OCI-M2 (cell line): ENCODE data around the gene SUMO3.

ENCODE experiments used
- DNase-seq: peaks from one replicate; lab custom pipeline; 2025; ENCODE audit not compliant: unreplicated experiment; lab: John Stamatoyannopoulos, UW

Gene SUMO3

DNA sequence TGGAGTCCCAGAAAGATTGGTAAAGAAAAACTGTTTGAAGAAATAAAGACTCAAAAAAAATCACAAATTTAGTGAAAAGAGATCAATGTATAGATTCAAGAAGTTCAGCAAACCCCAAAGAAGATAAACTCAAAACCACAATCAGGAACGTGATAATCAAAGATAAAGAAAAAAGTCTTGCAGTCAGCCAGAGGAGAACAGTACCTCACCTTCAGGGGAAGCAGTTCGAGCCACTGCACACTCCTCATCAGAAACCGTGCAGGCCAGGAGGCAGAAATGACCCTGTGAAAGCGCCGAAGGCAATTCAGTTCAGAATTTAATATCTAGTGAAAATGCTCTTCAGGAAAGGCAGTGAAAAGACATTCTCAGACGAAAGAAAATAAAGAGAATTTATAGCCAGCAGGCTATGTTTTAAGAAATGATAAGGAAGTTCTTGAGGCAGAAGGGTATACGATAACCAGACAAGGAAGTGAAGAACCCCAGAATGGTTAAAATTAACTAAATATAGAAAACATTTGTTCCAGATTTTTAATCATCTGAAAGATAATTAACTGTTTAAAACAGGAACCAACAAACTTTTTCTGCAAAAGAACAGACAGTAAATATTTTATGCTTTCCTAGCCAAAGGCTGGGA lies 13.5 kb upstream of the SUMO3 start:
- no peak for DNase-seq

- no peak for DNase-seq
These were observed 11.7 kb upstream of the SUMO3 start for GRCh38 chr21:44829507-44830092.

DNA sequence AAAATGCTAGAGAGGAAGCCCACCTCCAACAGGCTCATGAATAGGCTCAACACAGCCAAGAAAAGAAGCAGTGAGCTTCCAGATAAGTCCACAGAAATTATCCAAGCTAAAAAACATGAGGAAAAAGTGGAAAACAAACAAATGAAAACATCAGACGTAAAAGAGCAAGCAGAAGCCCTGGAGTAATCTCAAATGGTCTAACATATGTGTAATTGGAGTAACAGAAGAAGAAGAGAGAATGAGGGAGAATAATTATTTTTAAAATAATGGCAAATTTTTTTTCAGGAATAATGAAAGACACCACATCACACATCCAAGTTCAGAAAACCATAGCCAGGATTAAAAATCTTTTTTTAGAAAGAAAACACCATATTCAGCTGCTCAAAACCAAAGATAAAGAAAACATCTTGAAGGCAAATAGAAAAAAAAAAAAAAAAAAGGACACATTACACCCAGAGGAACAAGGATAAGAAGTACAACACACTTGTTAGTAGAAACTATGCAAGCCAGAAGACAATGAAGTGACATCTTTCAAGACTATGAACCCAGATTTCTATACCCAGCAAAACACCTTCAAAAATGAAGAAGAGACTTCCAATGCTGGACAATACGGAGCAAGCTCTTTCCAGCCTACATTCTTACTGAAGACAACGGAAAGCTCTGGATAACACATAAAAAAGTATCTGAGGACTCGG lies 10.6 kb upstream of the SUMO3 start:
- DNase-seq = no peak

- no peak for DNase-seq
These were observed 5.4 kb upstream of the SUMO3 start for GRCh38 chr21:44823179-44823660.

DNA sequence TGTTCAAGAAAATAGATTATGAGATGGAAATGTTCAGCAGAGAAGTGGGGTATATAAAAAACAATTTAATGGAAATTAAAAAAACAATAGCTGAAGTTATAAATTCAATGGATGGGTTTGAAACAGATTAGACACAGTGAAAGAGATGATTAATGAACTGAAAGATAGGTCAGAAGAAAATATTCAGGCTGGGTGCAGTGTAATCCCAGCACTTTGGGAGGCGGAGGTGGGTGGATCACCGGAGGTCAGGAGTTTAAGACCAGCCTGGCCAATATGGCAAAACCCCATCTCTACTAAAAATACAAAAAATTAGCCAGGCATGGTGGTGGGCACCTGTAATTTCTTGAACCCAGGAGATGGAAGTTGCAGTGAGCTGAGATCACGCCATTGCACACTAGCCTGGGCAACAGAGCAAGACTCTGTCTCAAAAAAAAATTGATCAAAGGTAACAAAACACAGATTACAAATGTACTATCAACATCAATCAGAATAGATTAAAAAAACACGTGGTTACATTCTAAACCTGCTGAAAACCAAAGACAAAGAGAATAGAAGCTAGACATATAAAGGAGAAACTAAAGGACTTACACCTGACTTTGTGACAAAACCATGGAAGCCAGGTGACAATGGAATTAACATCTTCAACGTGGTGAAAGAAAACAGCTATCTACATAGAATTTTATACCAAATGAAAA lies 4.8 kb upstream of the SUMO3 start:
- DNase-seq = no peak

DNA sequence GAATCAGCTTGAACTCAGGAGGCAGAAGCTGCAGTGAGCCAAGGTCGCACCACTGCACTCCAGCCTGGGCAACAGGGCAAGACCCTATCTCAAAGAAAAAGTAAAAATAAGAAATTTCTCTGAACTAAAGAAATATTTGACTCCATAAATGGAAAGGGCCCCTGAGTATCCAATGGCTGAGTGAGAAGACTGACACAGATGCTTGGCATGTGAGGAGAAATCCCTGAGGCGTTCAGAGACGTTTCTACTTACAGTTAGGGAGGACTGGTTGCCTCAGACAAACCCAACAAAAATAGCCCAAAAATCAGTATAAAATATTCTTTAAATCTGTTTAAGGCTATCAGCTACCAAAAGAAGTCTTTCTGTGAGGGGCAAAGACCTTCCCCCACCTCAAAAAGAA lies 3.0 kb upstream of the SUMO3 start:
- DNase-seq = no peak

DNA sequence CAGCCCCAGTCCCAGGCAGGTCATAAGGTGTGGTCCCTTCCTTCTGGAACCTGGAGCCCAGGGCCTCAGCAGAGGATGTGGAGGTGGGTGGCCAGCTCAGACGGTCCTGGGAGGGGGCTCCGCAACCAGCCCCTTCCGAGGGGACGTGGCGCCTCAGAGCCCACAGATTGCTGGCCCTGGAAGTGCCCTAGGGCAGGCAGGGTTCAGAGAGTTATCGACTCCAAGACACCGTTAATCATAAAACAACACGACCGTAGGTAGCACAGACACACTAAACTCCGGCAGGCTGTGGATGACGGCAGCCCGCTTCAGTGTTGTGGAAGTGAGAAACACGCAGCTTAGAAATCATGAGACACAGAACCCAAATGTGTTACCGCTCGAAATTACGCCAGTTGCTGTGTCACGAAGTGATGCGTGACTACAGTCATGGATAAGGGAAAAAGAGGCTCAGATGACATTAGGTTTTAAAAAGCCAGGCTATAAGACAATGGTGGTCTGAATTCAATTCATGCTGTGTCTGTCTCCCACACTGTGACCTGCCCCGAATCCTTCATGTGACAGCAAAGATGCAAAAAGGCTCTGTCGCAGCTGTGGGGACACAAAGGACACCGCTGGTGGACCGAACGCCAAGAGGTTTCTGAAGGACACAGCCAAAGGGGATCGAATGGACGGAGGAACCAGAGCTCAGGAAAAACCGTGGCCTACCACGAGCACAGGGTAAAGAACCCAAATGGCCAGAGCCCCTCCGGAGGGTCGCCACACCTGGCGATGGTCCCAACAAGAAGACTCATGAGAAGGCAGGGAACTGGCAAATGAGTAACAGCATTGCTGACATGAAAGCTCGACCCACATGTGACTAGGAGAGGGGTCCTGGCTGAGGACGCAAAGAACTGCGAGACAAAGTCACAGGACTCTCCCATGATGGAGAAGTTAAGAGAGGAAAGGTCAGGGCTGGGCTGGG lies 1.7 kb upstream of the SUMO3 start:
- DNase-seq = no peak

GRCh38 chr21:44818640-44819011 lies 764 bp upstream of the SUMO3 start:
- DNase-seq = no peak

DNA sequence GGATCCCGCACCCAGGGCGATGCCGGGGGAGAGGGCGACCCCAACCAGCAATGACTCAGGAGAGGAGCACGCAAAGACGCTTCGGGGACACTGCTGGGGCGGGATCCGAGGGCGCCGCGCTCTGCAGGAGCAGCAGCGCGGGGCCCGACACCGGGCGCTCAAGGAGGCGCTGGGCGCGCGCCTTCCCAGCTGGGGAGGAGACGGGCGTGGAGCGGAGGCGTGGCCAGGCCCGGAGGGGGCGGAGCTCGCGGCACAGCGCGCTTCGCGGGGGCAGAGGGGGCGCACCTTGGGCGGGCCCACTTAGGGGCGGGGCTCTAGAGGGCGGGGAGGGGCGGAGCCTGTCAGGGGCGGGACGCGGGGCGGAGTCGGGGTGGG lies 369 bp downstream of the SUMO3 start:
- peak; percentile 57 for DNase-seq

DNA sequence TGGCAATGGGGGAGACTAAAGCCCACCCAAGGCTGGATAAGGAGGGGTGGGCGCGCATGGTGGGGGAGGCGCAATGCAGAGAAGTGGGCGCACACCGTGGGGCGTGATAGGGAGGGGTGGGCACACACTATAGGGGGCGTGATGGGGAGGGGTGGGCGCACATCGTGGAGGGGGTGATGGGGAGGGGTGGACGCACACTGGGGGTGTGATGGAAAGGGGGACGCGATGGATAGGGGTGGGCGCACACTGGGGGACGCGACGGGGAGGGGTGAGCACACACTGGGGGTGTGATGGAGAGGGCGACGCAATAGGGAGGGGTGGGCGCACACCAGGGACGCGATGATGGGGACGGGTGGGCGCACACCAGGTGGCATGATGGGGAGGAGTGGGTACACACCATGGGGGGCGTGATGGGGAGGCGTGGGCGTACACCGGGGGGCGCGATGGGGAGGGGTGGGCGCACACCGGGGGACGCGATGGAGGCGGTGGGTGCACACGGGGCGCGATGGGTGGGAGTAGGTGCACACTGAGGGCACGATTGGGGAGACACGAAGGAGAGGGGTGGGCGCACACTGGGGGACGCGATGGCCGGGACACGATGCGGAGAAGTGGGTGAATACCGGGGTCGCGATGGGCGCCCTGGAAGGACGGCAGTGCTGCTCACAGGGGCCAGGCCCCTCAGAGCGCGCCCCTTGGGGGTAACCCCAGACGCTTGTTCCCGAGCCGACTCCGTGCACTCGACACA lies 929 bp downstream of the SUMO3 start:
- DNase-seq = no peak

GRCh38 chr21:44815852-44816628 lies 1.8 kb downstream of the SUMO3 start:
- no peak for DNase-seq

GRCh38 chr21:44815225-44815624 lies 2.6 kb downstream of the SUMO3 start:
- no peak for DNase-seq

DNA sequence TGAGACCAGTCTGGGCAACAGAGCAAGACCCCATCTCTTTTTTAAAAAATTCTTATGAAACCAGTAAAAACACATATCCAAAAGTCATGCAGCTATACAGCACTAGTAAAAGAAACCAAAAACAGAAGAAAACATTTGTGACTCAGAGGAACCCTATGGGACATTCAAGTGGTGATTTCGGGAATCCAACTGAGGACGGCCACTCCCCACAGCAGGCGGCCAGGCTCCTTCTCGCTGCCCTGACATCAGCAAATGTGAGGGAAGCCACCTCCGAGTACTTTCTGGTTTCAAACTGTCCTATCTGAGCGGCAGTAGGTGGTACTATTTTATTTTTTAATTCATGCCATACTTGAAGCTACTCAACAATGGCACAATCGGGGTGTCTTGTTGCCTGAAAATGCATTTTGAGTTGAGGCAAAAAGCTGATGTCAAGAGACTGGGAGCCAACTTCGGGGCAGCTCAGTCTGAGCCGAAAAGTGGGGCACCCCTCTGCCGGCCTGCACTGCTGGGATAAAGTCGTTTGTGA lies 3.3 kb downstream of the SUMO3 start:
- no peak for DNase-seq

DNA sequence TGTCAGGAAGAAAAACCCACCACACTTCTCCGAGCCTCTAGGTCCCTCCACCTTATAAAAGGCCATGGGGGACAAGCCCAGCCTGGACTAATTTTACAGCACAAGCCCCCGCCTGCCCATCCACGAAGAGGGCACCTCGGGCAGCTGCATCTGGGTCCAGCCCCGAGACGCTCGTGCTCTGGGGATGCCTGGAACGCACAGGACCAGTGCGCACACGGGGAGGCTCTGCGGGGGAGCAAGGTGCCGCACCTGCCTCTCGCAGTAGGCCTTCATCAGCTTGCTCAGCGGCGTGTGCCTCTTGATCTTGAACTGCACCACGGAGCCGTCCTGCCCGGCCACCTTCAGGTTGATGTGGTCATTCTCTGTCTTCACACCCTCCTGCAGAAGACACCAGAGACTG lies 4.1 kb downstream of the SUMO3 start:
- DNase-seq = no peak

DNA sequence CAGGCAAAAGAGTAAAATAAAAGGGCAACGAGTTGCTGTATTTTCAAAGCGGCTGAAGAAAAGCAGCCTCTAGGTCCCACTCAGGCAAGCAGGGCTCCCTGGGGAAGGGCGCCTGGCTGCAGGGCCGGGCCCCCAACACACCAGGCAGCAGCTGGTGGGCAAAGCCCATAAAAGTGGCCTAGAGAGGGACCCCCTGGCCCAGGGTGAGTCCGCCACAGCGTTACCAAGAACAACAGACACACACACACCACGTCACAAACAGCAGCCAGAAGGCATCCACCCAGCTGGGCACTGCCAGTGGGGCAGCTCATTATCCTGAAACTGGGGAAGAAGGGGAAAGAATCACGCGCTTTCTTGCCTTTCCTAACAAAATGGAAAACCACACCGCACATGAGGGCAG lies 4.7 kb downstream of the SUMO3 start:
- no peak for DNase-seq

- DNase-seq = no peak
These were observed 5.2 kb downstream of the SUMO3 start for GRCh38 chr21:44812640-44813039.

DNA sequence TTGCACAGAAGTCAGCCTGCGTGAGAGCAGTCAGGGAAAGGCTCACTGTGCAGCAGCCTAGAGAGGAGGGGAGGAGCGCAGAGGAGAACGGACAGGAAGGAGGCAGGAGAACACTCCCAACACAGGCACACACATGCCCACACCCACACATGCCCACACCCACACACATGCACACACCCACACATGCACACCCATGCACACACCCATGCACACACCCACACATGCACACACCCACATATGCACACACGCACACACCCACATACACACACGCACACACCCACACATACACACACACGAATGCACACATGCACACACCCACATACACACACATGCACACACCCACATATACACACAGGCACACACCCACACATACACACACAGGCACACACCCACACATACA lies 7.1 kb downstream of the SUMO3 start:
- no peak for DNase-seq

- DNase-seq = no peak
These were observed 12.0 kb downstream of the SUMO3 start for GRCh38 chr21:44805859-44806258.

DNA sequence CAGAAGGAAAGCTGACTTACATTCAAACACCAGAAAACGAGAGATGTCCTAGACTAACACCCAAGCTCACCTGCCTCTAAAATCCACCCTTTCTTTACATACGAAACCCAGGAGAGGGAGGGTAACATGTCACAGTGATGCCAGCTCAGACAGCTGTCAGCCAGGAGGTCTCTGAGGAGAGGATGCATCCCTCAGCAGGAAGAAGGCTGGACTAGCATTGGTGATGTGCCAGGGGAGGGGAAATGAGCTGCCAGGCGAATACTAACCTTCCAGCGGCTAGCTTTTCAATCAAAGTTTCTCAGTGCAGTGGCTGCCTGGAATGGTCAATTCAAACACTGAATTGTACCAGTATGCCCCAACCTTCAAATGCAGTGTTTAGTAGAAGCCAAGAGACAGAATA lies 12.6 kb downstream of the SUMO3 start:
- DNase-seq = no peak
